K562 (cell line): ENCODE results near the gene POLR2A. TPM values are rescaled to one million over a fixed set of nuclear protein-coding genes. Genes with fewer than 3 reads are reported as not detected.

ENCODE experiments used
- BCL6 ChIP-seq: fragments of 250-450 bp; sonication (Bioruptor Pico); IDR thresholded peaks from 2 replicates; pipeline ENCODE4 v1.4.0; 2020
- MEIS2 ChIP-seq: fragments of 450-650 bp; IDR thresholded peaks from 2 replicates; pipeline ENCODE4 v1.6.1; 2014; ENCODE audit warnings: mild to moderate bottlenecking; ENCODE audit not compliant: partially characterized antibody
- MYNN ChIP-seq, 2 experiments: sonication (generic); formaldehyde crosslinking in 1 of 2; IDR thresholded peaks; 2 replicates each; pipeline versions ENCODE4 v1.5.0 to v1.6.1; 2016 to 2020; ENCODE audit warnings: antibody characterized with exemption in 1 of 2, missing genetic modification reagents in 1 of 2
- NFYB ChIP-seq: IDR thresholded peaks from 2 replicates; pipeline ENCODE4 v1.6.1; 2011; ENCODE audit warnings: mild to moderate bottlenecking, moderate library complexity; ENCODE audit not compliant: insufficient read length; ENCODE audit errors: extremely low read depth
- U2AF1 ChIP-seq: fragments of 200-400 bp; formaldehyde crosslinking; optimal IDR thresholded peaks from 2 replicates; pipeline ENCODE3; 2017; ENCODE audit warnings: mild to moderate bottlenecking, low read depth, low read length, moderate library complexity
- YBX1 ChIP-seq: fragments of 450-650 bp; IDR thresholded peaks from 2 replicates; pipeline ENCODE4 v1.7.1; 2016; ENCODE audit warnings: mild to moderate bottlenecking
- ZNF12 ChIP-seq: sonication (generic); formaldehyde crosslinking; IDR thresholded peaks from 2 replicates; pipeline ENCODE4 v1.4.0; 2020; ENCODE audit warnings: mild to moderate bottlenecking, missing genetic modification reagents
- ZNF133 ChIP-seq: fragments of 250-450 bp; sonication (Bioruptor Pico); IDR thresholded peaks from 2 replicates; pipeline ENCODE4 v1.4.0; 2020; ENCODE audit warnings: mild to moderate bottlenecking
- ZNF79 ChIP-seq: fragments of 250-450 bp; sonication (Bioruptor Pico); IDR thresholded peaks from 2 replicates; pipeline ENCODE4 v1.4.0; 2020; ENCODE audit warnings: low read depth, mild to moderate bottlenecking, moderate library complexity
- polyA plus RNA-seq, 8 experiments: library from polyadenylated mRNA; depleted of rRNA in 4 of 8; stranded (reverse) in 5 of 8; unstranded in 3 of 8; fragments of >200 nt; fragmentation: Nextera tagmentation in 2 of 8; fragmentation: Illumina TruSeq in 1 of 8; extraction: Ambion mirVana in 2 of 8; extraction: Trizol in 1 of 8; gene quantifications; 2 replicates each; pipeline versions ENCODE4 v1.2.1 to v1.2.3, GENCODE V29; 2011 to 2014; ENCODE audit warnings: inconsistent platforms in 1 of 8, missing spikeins in 1 of 8
- total RNA-seq, 7 experiments: library from RNA; depleted of rRNA in 6 of 7; stranded (reverse); fragments of >200 nt in 6 of 7; fragmentation: Illumina TruSeq in 2 of 7; extraction: Trizol in 2 of 7; gene quantifications; 2 replicates each; pipeline versions ENCODE4 v1.2.1 to v1.2.3, GENCODE V29; 2011 to 2021; ENCODE audit warnings: low replicate concordance in 1 of 7
- TF ChIP-seq, protein P1 (sequence below): sonication (generic); formaldehyde crosslinking; IDR thresholded peaks from 2 replicates; pipeline ENCODE4 v1.8.1; 2023; ENCODE audit warnings: mild to moderate bottlenecking, missing genetic modification reagents, moderate library complexity
- TF ChIP-seq, protein P2 (sequence below): fragments of 450-650 bp; formaldehyde crosslinking; IDR thresholded peaks from 2 replicates; pipeline ENCODE4 v1.4.0; 2020; ENCODE audit warnings: mild to moderate bottlenecking, moderate library complexity
- TF ChIP-seq, protein P3 (sequence below): fragments of 450-650 bp; formaldehyde crosslinking; IDR thresholded peaks from 2 replicates; pipeline ENCODE4 v1.4.0; 2020; ENCODE audit warnings: mild to moderate bottlenecking, moderate library complexity
- TF ChIP-seq, protein P4 (sequence below), 2 experiments: fragments of 450-650 bp; IDR thresholded peaks; 2 replicates each; pipeline ENCODE4 v1.6.1; 2018; ENCODE audit warnings: mild to moderate bottlenecking in 2 of 2, low read depth in 1 of 2; ENCODE audit not compliant: partially characterized antibody in 2 of 2
- TF ChIP-seq, protein P5 (sequence below), 2 experiments: IDR thresholded peaks in 1 of 2; conservative IDR thresholded peaks in 1 of 2; 2 replicates each; pipeline ENCODE4 v1.6.1; 2016; ENCODE audit warnings: low read depth in 2 of 2, mild to moderate bottlenecking in 1 of 2, missing compliant biosample characterization in 1 of 2, missing genetic modification characterization in 1 of 2, moderate library complexity in 1 of 2

Gene POLR2A
- total and polyA plus RNA-seq, 9 of the 15 experiments (the other 6 are each of a cell fraction or from before 2014, with no cell fraction given), result 1.3 to 109 (median 12.4) TPM

DNA sequence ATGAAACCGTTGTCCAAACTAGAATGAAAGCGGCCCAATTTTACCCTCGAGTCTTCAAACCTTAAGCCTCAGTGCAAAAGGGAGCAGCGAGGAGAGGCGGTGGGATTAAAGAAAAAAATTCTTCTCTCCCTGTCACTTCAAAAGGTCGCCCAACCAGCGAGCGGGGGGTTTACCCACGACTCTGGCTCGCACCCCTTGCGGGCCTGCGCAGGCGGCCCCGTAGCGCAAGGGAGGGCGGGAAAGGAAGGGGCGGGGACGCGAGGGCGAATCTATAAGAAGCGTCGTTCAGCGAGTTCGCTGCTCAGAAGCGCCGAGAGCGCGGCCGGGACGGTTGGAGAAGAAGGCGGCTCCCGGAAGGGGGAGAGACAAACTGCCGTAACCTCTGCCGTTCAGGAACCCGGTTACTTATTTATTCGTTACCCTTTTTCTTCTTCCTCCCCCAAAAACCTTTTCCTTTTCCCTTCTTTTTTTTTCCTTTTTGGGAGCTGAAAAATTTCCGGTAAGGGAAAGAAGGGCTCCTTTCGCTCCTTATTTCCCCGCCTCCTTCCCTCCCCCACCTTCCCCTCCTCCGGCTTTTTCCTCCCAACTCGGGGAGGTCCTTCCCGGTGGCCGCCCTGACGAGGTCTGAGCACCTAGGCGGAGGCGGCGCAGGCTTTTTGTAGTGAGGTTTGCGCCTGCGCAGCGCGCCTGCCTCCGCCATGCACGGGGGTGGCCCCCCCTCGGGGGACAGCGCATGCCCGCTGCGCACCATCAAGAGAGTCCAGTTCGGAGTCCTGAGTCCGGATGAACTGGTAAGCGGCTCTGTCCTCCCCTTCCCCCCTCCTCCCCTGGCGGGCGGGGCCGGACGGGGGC is at the start of gene POLR2A (continued):
- TF ChIP-seq, protein P1, sequence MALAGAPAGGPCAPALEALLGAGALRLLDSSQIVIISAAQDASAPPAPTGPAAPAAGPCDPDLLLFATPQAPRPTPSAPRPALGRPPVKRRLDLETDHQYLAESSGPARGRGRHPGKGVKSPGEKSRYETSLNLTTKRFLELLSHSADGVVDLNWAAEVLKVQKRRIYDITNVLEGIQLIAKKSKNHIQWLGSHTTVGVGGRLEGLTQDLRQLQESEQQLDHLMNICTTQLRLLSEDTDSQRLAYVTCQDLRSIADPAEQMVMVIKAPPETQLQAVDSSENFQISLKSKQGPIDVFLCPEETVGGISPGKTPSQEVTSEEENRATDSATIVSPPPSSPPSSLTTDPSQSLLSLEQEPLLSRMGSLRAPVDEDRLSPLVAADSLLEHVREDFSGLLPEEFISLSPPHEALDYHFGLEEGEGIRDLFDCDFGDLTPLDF (CRISPR knock-in tag), result peak; percentile 90
- TF ChIP-seq, protein P2, sequence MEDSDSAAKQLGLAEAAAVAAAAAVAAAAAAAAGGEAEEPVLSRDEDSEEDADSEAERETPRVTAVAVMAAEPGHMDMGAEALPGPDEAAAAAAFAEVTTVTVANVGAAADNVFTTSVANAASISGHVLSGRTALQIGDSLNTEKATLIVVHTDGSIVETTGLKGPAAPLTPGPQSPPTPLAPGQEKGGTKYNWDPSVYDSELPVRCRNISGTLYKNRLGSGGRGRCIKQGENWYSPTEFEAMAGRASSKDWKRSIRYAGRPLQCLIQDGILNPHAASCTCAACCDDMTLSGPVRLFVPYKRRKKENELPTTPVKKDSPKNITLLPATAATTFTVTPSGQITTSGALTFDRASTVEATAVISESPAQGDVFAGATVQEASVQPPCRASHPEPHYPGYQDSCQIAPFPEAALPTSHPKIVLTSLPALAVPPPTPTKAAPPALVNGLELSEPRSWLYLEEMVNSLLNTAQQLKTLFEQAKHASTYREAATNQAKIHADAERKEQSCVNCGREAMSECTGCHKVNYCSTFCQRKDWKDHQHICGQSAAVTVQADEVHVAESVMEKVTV (CRISPR knock-in tag), result 0 out of 2 replicates have a peak, but pooled peaks have one; percentile 9
- TF ChIP-seq MEIS2 (peak; percentile 87), BCL6 (CRISPR knock-in tag) (0 out of 2 replicates have a peak, but pooled peaks have one; percentile 61), ZNF79 (CRISPR knock-in tag) (no peak), ZNF133 (CRISPR knock-in tag) (no peak), U2AF1 (peak; percentile 43), YBX1 (no peak), NFYB (no peak), ZNF12 (CRISPR knock-in tag) (0 out of 2 replicates have a peak, but pooled peaks have one; percentile 9), MYNN (IDR thresholded peaks at IDR 0.05) (peak; percentile 40), MYNN (CRISPR knock-in tag; IDR thresholded peaks at IDR 0.05) (no peak)
- TF ChIP-seq, protein P3, sequence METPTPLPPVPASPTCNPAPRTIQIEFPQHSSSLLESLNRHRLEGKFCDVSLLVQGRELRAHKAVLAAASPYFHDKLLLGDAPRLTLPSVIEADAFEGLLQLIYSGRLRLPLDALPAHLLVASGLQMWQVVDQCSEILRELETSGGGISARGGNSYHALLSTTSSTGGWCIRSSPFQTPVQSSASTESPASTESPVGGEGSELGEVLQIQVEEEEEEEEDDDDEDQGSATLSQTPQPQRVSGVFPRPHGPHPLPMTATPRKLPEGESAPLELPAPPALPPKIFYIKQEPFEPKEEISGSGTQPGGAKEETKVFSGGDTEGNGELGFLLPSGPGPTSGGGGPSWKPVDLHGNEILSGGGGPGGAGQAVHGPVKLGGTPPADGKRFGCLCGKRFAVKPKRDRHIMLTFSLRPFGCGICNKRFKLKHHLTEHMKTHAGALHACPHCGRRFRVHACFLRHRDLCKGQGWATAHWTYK (CRISPR knock-in tag), result peak; percentile 44; the same call in 1 of the 2 replicates
- TF ChIP-seq, protein P4, sequence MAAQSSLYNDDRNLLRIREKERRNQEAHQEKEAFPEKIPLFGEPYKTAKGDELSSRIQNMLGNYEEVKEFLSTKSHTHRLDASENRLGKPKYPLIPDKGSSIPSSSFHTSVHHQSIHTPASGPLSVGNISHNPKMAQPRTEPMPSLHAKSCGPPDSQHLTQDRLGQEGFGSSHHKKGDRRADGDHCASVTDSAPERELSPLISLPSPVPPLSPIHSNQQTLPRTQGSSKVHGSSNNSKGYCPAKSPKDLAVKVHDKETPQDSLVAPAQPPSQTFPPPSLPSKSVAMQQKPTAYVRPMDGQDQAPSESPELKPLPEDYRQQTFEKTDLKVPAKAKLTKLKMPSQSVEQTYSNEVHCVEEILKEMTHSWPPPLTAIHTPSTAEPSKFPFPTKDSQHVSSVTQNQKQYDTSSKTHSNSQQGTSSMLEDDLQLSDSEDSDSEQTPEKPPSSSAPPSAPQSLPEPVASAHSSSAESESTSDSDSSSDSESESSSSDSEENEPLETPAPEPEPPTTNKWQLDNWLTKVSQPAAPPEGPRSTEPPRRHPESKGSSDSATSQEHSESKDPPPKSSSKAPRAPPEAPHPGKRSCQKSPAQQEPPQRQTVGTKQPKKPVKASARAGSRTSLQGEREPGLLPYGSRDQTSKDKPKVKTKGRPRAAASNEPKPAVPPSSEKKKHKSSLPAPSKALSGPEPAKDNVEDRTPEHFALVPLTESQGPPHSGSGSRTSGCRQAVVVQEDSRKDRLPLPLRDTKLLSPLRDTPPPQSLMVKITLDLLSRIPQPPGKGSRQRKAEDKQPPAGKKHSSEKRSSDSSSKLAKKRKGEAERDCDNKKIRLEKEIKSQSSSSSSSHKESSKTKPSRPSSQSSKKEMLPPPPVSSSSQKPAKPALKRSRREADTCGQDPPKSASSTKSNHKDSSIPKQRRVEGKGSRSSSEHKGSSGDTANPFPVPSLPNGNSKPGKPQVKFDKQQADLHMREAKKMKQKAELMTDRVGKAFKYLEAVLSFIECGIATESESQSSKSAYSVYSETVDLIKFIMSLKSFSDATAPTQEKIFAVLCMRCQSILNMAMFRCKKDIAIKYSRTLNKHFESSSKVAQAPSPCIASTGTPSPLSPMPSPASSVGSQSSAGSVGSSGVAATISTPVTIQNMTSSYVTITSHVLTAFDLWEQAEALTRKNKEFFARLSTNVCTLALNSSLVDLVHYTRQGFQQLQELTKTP (IDR thresholded peaks at IDR 0.05; ENCODE audit: low read depth in 1 of 2, partially characterized antibody in 2 of 2), result peak; percentile 70 to 88
- TF ChIP-seq, protein P5, sequence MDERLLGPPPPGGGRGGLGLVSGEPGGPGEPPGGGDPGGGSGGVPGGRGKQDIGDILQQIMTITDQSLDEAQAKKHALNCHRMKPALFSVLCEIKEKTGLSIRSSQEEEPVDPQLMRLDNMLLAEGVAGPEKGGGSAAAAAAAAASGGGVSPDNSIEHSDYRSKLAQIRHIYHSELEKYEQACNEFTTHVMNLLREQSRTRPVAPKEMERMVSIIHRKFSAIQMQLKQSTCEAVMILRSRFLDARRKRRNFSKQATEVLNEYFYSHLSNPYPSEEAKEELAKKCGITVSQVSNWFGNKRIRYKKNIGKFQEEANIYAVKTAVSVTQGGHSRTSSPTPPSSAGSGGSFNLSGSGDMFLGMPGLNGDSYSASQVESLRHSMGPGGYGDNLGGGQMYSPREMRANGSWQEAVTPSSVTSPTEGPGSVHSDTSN (CRISPR knock-in tag; IDR thresholded peaks at IDR 0.05; ENCODE audit: low read depth), result no peak
- TF ChIP-seq, protein P5 (tag; conservative IDR thresholded peaks at IDR 0.05; ENCODE audit: low read depth), result 0 out of 2 replicates have a peak, but pooled peaks have one; percentile 9
